Pancreas (tissue), 10 donors: ENCODE data around the gene SLC1A5. TPM values are rescaled to one million over a fixed set of nuclear protein-coding genes. Genes with fewer than 3 reads are reported as not detected.

Source experiments
- ATAC-seq, 4 donors: fragments of 200-7000 bp; cut with Tn5 transposase; one replicate each; pipeline versions ENCODE4 v1.8.0 to v1.9.1; 2020; ENCODE audit warnings: mild to moderate bottlenecking in 4 of 4, moderate library complexity in 4 of 4
- DNase-seq, 6 donors: peaks; one replicate each; pipeline ENCODE4 v3.0.0-alpha.2; 2020
- FAIRE-seq: peaks from 2 replicates; lab custom pipeline; 2012; peaks lifted over from hg19 to GRCh38; lab: Jason Lieb, UNC
- H3K27ac ChIP-seq, 4 donors: fragments of 200-600 bp; sonication (generic); 1 replicate in 3 of 4; 2 replicates in 1 of 4; pipeline versions ENCODE4 v1.5.0 to v1.8.0; 2020
- H3K27me3 ChIP-seq, 4 donors: fragments of 200-600 bp; one replicate each; pipeline ENCODE4 v1.8.0; 2021
- H3K36me3 ChIP-seq, 3 donors: fragments of 200-600 bp; sonication (generic) in 1 of 3; one replicate each; pipeline versions ENCODE4 v1.5.0 to v1.8.0; 2020 to 2021
- H3K4me1 ChIP-seq, 3 donors: fragments of 200-600 bp; one replicate each; pipeline ENCODE4 v1.8.0; 2021
- H3K4me3 ChIP-seq, 4 donors: fragments of 200-600 bp; sonication (generic) in 2 of 4; one replicate each; pipeline versions ENCODE4 v1.5.0 to v1.8.0; 2020 to 2021
- H3K9me3 ChIP-seq, 4 donors: fragments of 200-600 bp; one replicate each; pipeline ENCODE4 v1.8.0; 2021
- CTCF ChIP-seq, 4 donors: fragments of 200-600 bp; sonication (generic) in 3 of 4; IDR thresholded peaks; one replicate each; pipeline versions ENCODE4 v1.5.0 to v1.8.0; 2021; ENCODE audit warnings: antibody characterized with exemption in 4 of 4
- WGBS, 2 donors: extraction: QIAGEN DNeasy Blood & Tissue Kit; methylation state at CpG; one replicate each; pipeline ENCODE4 v1.1.7; 2013; 5-methylcytosine and 5-hydroxymethylcytosine counted together
- intact Hi-C, 3 donors: fragments of 100-400 bp; cut with DNase I; formaldehyde crosslinking; loops; one replicate each; pipeline versions ENCODE4 v1.11.1 to v1.14.2; 2022
- polyA plus RNA-seq, 2 donors: library from polyadenylated mRNA; stranded (reverse); fragments of 200-250 nt; gene quantifications; one replicate each; pipeline ENCODE4 v1.2.3, GENCODE V29; 2013
- total RNA-seq, 6 donors: library from RNA; stranded (reverse); fragmentation: NEBNext Ultra II Directional in 4 of 6; extraction: Animal tissue kit (Norgen Biotek cat#: 25700) in 4 of 6; gene quantifications; one replicate each; pipeline versions ENCODE4 v1.2.1 to v1.2.4, GENCODE V29; 2021 to 2023
- donor health status: healthy with polysubstance abuse.
- donor health status: DM: no; HTN: no; CAD: no; lungs with moderate emphysema.
- donor health status: DM: no; HTN: no; CAD: no.
- donor health status: control.
- donor health status: control.
- donor health status: Bipolar disorder and iron deficiency.
- donor health status: DM: yes; HTN: yes; CAD: no.
- donor health status: DM: no; HTN: no; CAD: no.
- donor health status: DM: no; HTN: no; CAD: no.
- donor health status: DM: yes; HTN: yes; CAD: no.

The SLC1A5 gene
- total and polyA plus RNA-seq, 8 donors: 8.6 to 148 (median 14.7) TPM

- DNase-seq (no peak), ATAC-seq (no peak), FAIRE-seq (no peak)
- intact Hi-C loops: no loop called here
- H3K9me3 ChIP-seq: no peaks in the 10 kb centered on the region
- no peak for TF ChIP-seq CTCF (IDR thresholded peaks at IDR 0.05)
- H3K4me1 ChIP-seq: no peaks in the 10 kb centered on the region
- no peak overlapping the region for H3K27ac ChIP-seq
- H3K36me3 ChIP-seq: peaks cover 17 to 74% (median 37%) of the 10 kb centered on the region in 3 donors
- no peaks in the 10 kb centered on the region for H3K27me3 ChIP-seq
- no peak overlapping the region for H3K4me3 ChIP-seq
- WGBS, 2 donors: 87 to 92% methylated on average over 6 to 10 of the region's 10 CpGs
Observed at GRCh38 chr19:46726551-46726950, 61.8 kb downstream of the SLC1A5 start.

- intact Hi-C loops: no loop called here
- ATAC-seq (no peak), FAIRE-seq (no peak), DNase-seq (no peak)
- Histone ChIP-seq H3K4me1 (no peaks in the 10 kb centered on the region), H3K27ac (no peak overlapping the region), H3K9me3 (no peaks in the 10 kb centered on the region), H3K36me3 (peaks cover 17 to 80% (median 41%) of the 10 kb centered on the region in 3 donors), H3K4me3 (no peak overlapping the region), H3K27me3 (no peaks in the 10 kb centered on the region)
- WGBS, 2 donors: 85 to 86% methylated on average over 9 of the region's 9 CpGs
- TF ChIP-seq CTCF (IDR thresholded peaks at IDR 0.05): no peak
Observed at GRCh38 chr19:46725859-46726393, 62.5 kb downstream of the SLC1A5 start.

GRCh38 chr19:46725036-46725820 lies 63.2 kb downstream of the SLC1A5 start:
- Histone ChIP-seq H3K36me3 (peaks cover 17 to 77% (median 45%) of the 10 kb centered on the region in 3 donors), H3K27ac (no peak overlapping the region), H3K9me3 (no peaks in the 10 kb centered on the region), H3K27me3 (no peaks in the 10 kb centered on the region), H3K4me1 (no peaks in the 10 kb centered on the region), H3K4me3 (no peak overlapping the region)
- WGBS, 2 donors: 93 to 94% methylated on average over 26 of the region's 26 CpGs
- no peak for TF ChIP-seq CTCF (IDR thresholded peaks at IDR 0.05)
- intact Hi-C loops: no loop called here
- peak in 1 of 6 donors; percentile 61 for DNase-seq
- no peak for FAIRE-seq
- no peak for ATAC-seq

Other genes with a start within 250 kb of the SLC1A5 start
- gene CALM3, start 187.3 kb downstream of the SLC1A5 start, total RNA-seq: 100 to 1,000 TPM in 1 of 6 donors, 10 to 100 TPM in 5; 59.6 to 127 (median 83.3) TPM
- 10 to 100 TPM; 86.6 to 95.5 TPM for gene CALM3, start 187.3 kb downstream of the SLC1A5 start, polyA plus RNA-seq
- gene PTGIR, start 163.5 kb downstream of the SLC1A5 start, total RNA-seq: 1 to 10 TPM in 4 of 6 donors, under 1 TPM in 2; 0.56 to 4.6 (median 1.6) TPM
- 1 to 10 TPM; 3.5 TPM for gene PTGIR, start 163.5 kb downstream of the SLC1A5 start, polyA plus RNA-seq
- gene GNG8, start 152.4 kb downstream of the SLC1A5 start, total RNA-seq: not detected
- not detected for gene GNG8, start 152.4 kb downstream of the SLC1A5 start, polyA plus RNA-seq
- 1 to 10 TPM in 2 of 6 donors, under 1 TPM in 4; 0.24 to 1.7 (median 0.48) TPM for gene DACT3, start 127.4 kb downstream of the SLC1A5 start, total RNA-seq
- gene DACT3, start 127.4 kb downstream of the SLC1A5 start, polyA plus RNA-seq: 1 to 10 TPM in 1 of 2 donors, under 1 TPM in 1; 0.89 to 1.3 TPM
- 10 to 100 TPM; 13.8 to 33.5 (median 20.4) TPM for gene PRKD2, start 71.5 kb downstream of the SLC1A5 start, total RNA-seq
- 10 to 100 TPM; 61.1 to 90.3 TPM for gene PRKD2, start 71.5 kb downstream of the SLC1A5 start, polyA plus RNA-seq
- gene FKRP, start 42.5 kb downstream of the SLC1A5 start, total RNA-seq: 1 to 10 TPM; 5.0 to 9.4 (median 6.5) TPM
- 10 to 100 TPM; 16.6 to 17.4 TPM for gene FKRP, start 42.5 kb downstream of the SLC1A5 start, polyA plus RNA-seq
- gene STRN4, start 42.1 kb downstream of the SLC1A5 start, total RNA-seq: 10 to 100 TPM; 26.4 to 43.5 (median 32.6) TPM
- 10 to 100 TPM; 43.4 to 48.0 TPM for gene STRN4, start 42.1 kb downstream of the SLC1A5 start, polyA plus RNA-seq
- 10 to 100 TPM; 34.5 to 50.9 (median 39.3) TPM for gene AP2S1, start 62.3 kb upstream of the SLC1A5 start, total RNA-seq
- 10 to 100 TPM; 46.4 to 48.2 TPM for gene AP2S1, start 62.3 kb upstream of the SLC1A5 start, polyA plus RNA-seq
- gene ARHGAP35, start 72.4 kb upstream of the SLC1A5 start, total RNA-seq: 10 to 100 TPM; 14.6 to 26.8 (median 19.9) TPM
- gene ARHGAP35, start 72.4 kb upstream of the SLC1A5 start, polyA plus RNA-seq: 10 to 100 TPM in 1 of 2 donors, 1 to 10 TPM in 1; 8.4 to 12.7 TPM
- under 1 TPM; 0.12 to 0.42 (median 0.23) TPM for gene NPAS1, start 231.2 kb upstream of the SLC1A5 start, total RNA-seq
- gene NPAS1, start 231.2 kb upstream of the SLC1A5 start, polyA plus RNA-seq: under 1 TPM; 0.46 to 0.49 TPM